GM21786 (cell line): ENCODE results near the gene GNAI2.
A peak's percentile ranks its signal among the peaks of the same experiment; 100 is the strongest.

Experiments
- ATAC-seq: cut with Tn5 transposase; IDR thresholded peaks from one replicate; pipeline ENCODE4 v1.9.1; 2021; ENCODE audit not compliant: unreplicated experiment

Gene GNAI2

GRCh38 chr3:50235716-50236483, at the start of gene GNAI2:
Gene GNAI2 (plus strand): TSS chr3:50236204. CDS start chr3:50236336, 132 bp downstream.
- ATAC-seq = peak; percentile 91

GRCh38 chr3:50187750-50188149, 48.3 kb upstream of the GNAI2 start:
- ATAC-seq = no peak

GRCh38 chr3:50189274-50189673, 46.7 kb upstream of the GNAI2 start:
- ATAC-seq = no peak

- ATAC-seq = no peak
These were observed 46.0 kb upstream of the GNAI2 start for GRCh38 chr3:50189989-50190388.

- no peak for ATAC-seq
These were observed 44.9 kb upstream of the GNAI2 start, which contains the start of gene GNAT1 for GRCh38 chr3:50190936-50191660. Gene GNAT1 (plus strand): TSS chr3:50191610. CDS start chr3:50191726, 116 bp downstream.

- ATAC-seq = no peak
These were observed 43.9 kb upstream of the GNAI2 start for GRCh38 chr3:50192124-50192523.

- ATAC-seq = no peak
These were observed 43.3 kb upstream of the GNAI2 start for GRCh38 chr3:50192689-50193141.

GRCh38 chr3:50193286-50193685, 42.7 kb upstream of the GNAI2 start:
- no peak for ATAC-seq

GRCh38 chr3:50193746-50194127, 42.3 kb upstream of the GNAI2 start:
- no peak for ATAC-seq

GRCh38 chr3:50194128-50194902, 41.7 kb upstream of the GNAI2 start:
- no peak for ATAC-seq

GRCh38 chr3:50194903-50195500, 41.0 kb upstream of the GNAI2 start:
- ATAC-seq = no peak

GRCh38 chr3:50195501-50196252, 40.3 kb upstream of the GNAI2 start:
- no peak for ATAC-seq

- ATAC-seq = no peak
These were observed 39.7 kb upstream of the GNAI2 start for GRCh38 chr3:50196253-50196801.

- no peak for ATAC-seq
These were observed 34.3 kb upstream of the GNAI2 start for GRCh38 chr3:50201573-50202315.

- no peak for ATAC-seq
These were observed 33.5 kb upstream of the GNAI2 start for GRCh38 chr3:50202353-50203112.

GRCh38 chr3:50203113-50203808, 32.7 kb upstream of the GNAI2 start:
- ATAC-seq = no peak

GRCh38 chr3:50203809-50204803, 31.9 kb upstream of the GNAI2 start:
- no peak for ATAC-seq
